ENCODE results near the gene EIF3D. TPM values are rescaled to one million over a fixed set of nuclear protein-coding genes. Genes with fewer than 3 reads are reported as not detected.

The EIF3D gene
- total and polyA plus RNA-seq, 2 of the 13 experiments (the other 11 are each of a cell fraction or from before 2014, with no cell fraction given) = 118 to 274 TPM

DNA sequence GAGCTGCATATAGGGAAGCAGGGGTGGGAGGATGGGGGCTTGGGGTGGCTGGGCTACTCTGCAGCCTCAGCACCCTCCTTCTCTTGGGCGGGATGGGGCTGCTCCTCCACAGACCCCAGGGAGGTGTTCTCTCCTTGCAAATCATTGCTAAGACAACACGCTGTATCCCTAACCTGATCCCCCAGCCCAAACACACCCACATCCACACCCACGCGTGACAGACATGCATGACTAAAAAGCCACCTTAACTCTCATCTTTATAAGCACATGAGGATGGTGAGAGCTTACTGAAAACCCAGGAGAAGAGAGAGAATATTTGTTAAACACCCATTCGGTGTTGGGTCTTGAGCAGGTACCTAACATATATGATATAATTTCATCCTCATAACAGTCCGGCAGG, 39.9 kb upstream of the EIF3D start (continued):
- TF ChIP-seq, protein P1, sequence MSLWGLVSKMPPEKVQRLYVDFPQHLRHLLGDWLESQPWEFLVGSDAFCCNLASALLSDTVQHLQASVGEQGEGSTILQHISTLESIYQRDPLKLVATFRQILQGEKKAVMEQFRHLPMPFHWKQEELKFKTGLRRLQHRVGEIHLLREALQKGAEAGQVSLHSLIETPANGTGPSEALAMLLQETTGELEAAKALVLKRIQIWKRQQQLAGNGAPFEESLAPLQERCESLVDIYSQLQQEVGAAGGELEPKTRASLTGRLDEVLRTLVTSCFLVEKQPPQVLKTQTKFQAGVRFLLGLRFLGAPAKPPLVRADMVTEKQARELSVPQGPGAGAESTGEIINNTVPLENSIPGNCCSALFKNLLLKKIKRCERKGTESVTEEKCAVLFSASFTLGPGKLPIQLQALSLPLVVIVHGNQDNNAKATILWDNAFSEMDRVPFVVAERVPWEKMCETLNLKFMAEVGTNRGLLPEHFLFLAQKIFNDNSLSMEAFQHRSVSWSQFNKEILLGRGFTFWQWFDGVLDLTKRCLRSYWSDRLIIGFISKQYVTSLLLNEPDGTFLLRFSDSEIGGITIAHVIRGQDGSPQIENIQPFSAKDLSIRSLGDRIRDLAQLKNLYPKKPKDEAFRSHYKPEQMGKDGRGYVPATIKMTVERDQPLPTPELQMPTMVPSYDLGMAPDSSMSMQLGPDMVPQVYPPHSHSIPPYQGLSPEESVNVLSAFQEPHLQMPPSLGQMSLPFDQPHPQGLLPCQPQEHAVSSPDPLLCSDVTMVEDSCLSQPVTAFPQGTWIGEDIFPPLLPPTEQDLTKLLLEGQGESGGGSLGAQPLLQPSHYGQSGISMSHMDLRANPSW (CRISPR knock-in tag; IDR thresholded peaks at IDR 0.05; ENCODE audit: borderline replicate concordance) = no peak
- TF ChIP-seq MBD4 (IDR thresholded peaks at IDR 0.05; ENCODE audit: borderline replicate concordance, low read length) (no peak), ZNF552 (CRISPR knock-in tag; IDR thresholded peaks at IDR 0.05; ENCODE audit: borderline replicate concordance) (no peak), ZNF205 (CRISPR knock-in tag; IDR thresholded peaks at IDR 0.05) (no peak), DNMT3B (CRISPR knock-in tag; conservative IDR thresholded peaks at IDR 0.05) (no peak), ZBTB34 (CRISPR knock-in tag; IDR thresholded peaks at IDR 0.05) (no peak), ZNF616 (CRISPR knock-in tag; IDR thresholded peaks at IDR 0.05; ENCODE audit: low read depth) (no peak), NPAS2 (CRISPR knock-in tag; IDR thresholded peaks at IDR 0.05; ENCODE audit: borderline replicate concordance) (no peak), NFE2L2 (IDR thresholded peaks at IDR 0.05; ENCODE audit: low read length) (no peak), FUBP1 (CRISPR knock-in tag; IDR thresholded peaks at IDR 0.05; ENCODE audit: borderline replicate concordance) (no peak), MXI1 (IDR thresholded peaks at IDR 0.05; ENCODE audit: borderline replicate concordance, low read depth, low read length) (no peak)
- TF ChIP-seq, protein P2, sequence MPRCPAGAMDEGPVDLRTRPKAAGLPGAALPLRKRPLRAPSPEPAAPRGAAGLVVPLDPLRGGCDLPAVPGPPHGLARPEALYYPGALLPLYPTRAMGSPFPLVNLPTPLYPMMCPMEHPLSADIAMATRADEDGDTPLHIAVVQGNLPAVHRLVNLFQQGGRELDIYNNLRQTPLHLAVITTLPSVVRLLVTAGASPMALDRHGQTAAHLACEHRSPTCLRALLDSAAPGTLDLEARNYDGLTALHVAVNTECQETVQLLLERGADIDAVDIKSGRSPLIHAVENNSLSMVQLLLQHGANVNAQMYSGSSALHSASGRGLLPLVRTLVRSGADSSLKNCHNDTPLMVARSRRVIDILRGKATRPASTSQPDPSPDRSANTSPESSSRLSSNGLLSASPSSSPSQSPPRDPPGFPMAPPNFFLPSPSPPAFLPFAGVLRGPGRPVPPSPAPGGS (CRISPR knock-in tag; IDR thresholded peaks at IDR 0.05) = no peak
